Muscle layer of duodenum (tissue), 2 donors: Measurements from ENCODE around the gene GPER1.

Experiments
- H3K27ac ChIP-seq: one replicate; pipeline ENCODE4 v1.7.0; 2013; ENCODE audit warnings: mild to moderate bottlenecking, low read length
- H3K27me3 ChIP-seq: one replicate; pipeline ENCODE4 v1.7.0; 2013; ENCODE audit warnings: low read depth, mild to moderate bottlenecking, control low read depth, low read length
- H3K36me3 ChIP-seq, 2 donors: one replicate each; pipeline ENCODE4 v1.7.0; 2013; ENCODE audit warnings: low read length in 2 of 2, control low read depth in 1 of 2, mild to moderate bottlenecking in 1 of 2; ENCODE audit not compliant: insufficient read depth in 2 of 2, control insufficient read depth in 1 of 2
- H3K4me1 ChIP-seq, 2 donors: one replicate each; pipeline ENCODE4 v1.7.0; 2013; ENCODE audit warnings: low read length in 2 of 2, mild to moderate bottlenecking in 2 of 2, control low read depth in 1 of 2, moderate library complexity in 1 of 2; ENCODE audit not compliant: insufficient read depth in 2 of 2, control insufficient read depth in 1 of 2
- H3K4me3 ChIP-seq, 2 donors: one replicate each; pipeline ENCODE4 v1.7.0; 2013; ENCODE audit warnings: low read length in 2 of 2, low read depth in 1 of 2, mild to moderate bottlenecking in 1 of 2
- H3K9me3 ChIP-seq, 2 donors: one replicate each; pipeline ENCODE4 v1.7.0; 2013; ENCODE audit warnings: low read length in 2 of 2, control low read depth in 1 of 2, mild to moderate bottlenecking in 1 of 2; ENCODE audit not compliant: control insufficient read depth in 1 of 2
- donor health status: healthy.

Gene GPER1

GRCh38 chr7:1127001-1127400 is 39.1 kb downstream of the GPER1 start:
- Histone ChIP-seq H3K36me3 (peaks cover 3% of the 10 kb centered on the region in 2 donors), H3K4me3 (no peak overlapping the region), H3K27me3 (no peaks in the 10 kb centered on the region), H3K4me1 (peaks cover 0 to 20% of the 10 kb centered on the region in 2 donors), H3K9me3 (no peaks in the 10 kb centered on the region), H3K27ac (no peak overlapping the region)

- Histone ChIP-seq H3K27me3 (no peaks in the 10 kb centered on the region), H3K4me3 (no peak overlapping the region), H3K9me3 (no peaks in the 10 kb centered on the region), H3K36me3 (peaks cover 3% of the 10 kb centered on the region in 2 donors), H3K27ac (no peak overlapping the region), H3K4me1 (peaks cover 0 to 6% of the 10 kb centered on the region in 2 donors)
Measured at GRCh38 chr7:1129431-1129830, 41.5 kb downstream of the GPER1 start.

- Histone ChIP-seq H3K27ac (no peak overlapping the region), H3K4me3 (no peak overlapping the region), H3K4me1 (no peaks in the 10 kb centered on the region), H3K27me3 (no peaks in the 10 kb centered on the region), H3K36me3 (peaks cover 3% of the 10 kb centered on the region in 2 donors), H3K9me3 (no peaks in the 10 kb centered on the region)
Measured at GRCh38 chr7:1130021-1130990, 42.4 kb downstream of the GPER1 start.

GRCh38 chr7:1131471-1132265 is 43.8 kb downstream of the GPER1 start:
- H3K36me3 ChIP-seq, result peaks cover 0 to 3% of the 10 kb centered on the region in 2 donors
- no peak overlapping the region for H3K27ac ChIP-seq
- H3K4me1 ChIP-seq, result peaks cover under 1% of the 10 kb centered on the region in 2 donors
- H3K9me3 ChIP-seq, result no peaks in the 10 kb centered on the region
- H3K4me3 ChIP-seq, result no peak overlapping the region
- no peaks in the 10 kb centered on the region for H3K27me3 ChIP-seq

- Histone ChIP-seq H3K36me3 (no peaks in the 10 kb centered on the region), H3K4me1 (peaks cover 7 to 11% of the 10 kb centered on the region in 2 donors), H3K27me3 (no peaks in the 10 kb centered on the region), H3K4me3 (no peak overlapping the region), H3K9me3 (no peaks in the 10 kb centered on the region), H3K27ac (no peak overlapping the region)
Measured at GRCh38 chr7:1134951-1135350, 47.0 kb downstream of the GPER1 start.

GRCh38 chr7:1136841-1137516 is 49.1 kb downstream of the GPER1 start:
- Histone ChIP-seq H3K9me3 (no peaks in the 10 kb centered on the region), H3K4me1 (peaks cover 7 to 11% of the 10 kb centered on the region in 2 donors), H3K27me3 (no peaks in the 10 kb centered on the region), H3K27ac (no peak overlapping the region), H3K36me3 (no peaks in the 10 kb centered on the region), H3K4me3 (peak overlapping the region; percentile 52 to 96)

- Histone ChIP-seq H3K27ac (no peak overlapping the region), H3K36me3 (no peaks in the 10 kb centered on the region), H3K4me3 (peak overlapping the region; percentile 52 to 96), H3K27me3 (no peaks in the 10 kb centered on the region), H3K4me1 (peaks cover 7 to 11% of the 10 kb centered on the region in 2 donors), H3K9me3 (no peaks in the 10 kb centered on the region)
Measured at GRCh38 chr7:1137517-1138167, 49.7 kb downstream of the GPER1 start.

- Histone ChIP-seq H3K4me3 (no peak overlapping the region), H3K4me1 (peaks cover 7 to 11% of the 10 kb centered on the region in 2 donors), H3K27ac (no peak overlapping the region), H3K9me3 (no peaks in the 10 kb centered on the region), H3K27me3 (no peaks in the 10 kb centered on the region), H3K36me3 (no peaks in the 10 kb centered on the region)
Measured at GRCh38 chr7:1140476-1141104, 52.7 kb downstream of the GPER1 start.

GRCh38 chr7:1141651-1142050 is 53.7 kb downstream of the GPER1 start:
- no peaks in the 10 kb centered on the region for H3K27me3 ChIP-seq
- H3K4me3 ChIP-seq, result no peak overlapping the region
- no peaks in the 10 kb centered on the region for H3K9me3 ChIP-seq
- no peaks in the 10 kb centered on the region for H3K36me3 ChIP-seq
- no peak overlapping the region for H3K27ac ChIP-seq
- H3K4me1 ChIP-seq, result peaks cover 7 to 10% of the 10 kb centered on the region in 2 donors

- H3K4me1 ChIP-seq, result peaks cover 2 to 6% of the 10 kb centered on the region in 2 donors
- no peaks in the 10 kb centered on the region for H3K27me3 ChIP-seq
- no peaks in the 10 kb centered on the region for H3K9me3 ChIP-seq
- H3K27ac ChIP-seq, result no peak overlapping the region
- no peak overlapping the region for H3K4me3 ChIP-seq
- H3K36me3 ChIP-seq, result no peaks in the 10 kb centered on the region
Measured at GRCh38 chr7:1142051-1142635, 54.2 kb downstream of the GPER1 start.
